A549 treated with DMSO at 1 μM for 4 hours (cell line): ENCODE data around the gene BRAF. TPM values are rescaled to one million over a fixed set of nuclear protein-coding genes. Genes with fewer than 3 reads are reported as not detected.

Experiments
- total RNA-seq: library from RNA; stranded (reverse); fragments of 200-300 nt; extraction: Qiagen RNA extraction; gene quantifications from 5 replicates; pipeline ENCODE4 v1.2.3, GENCODE V29; 2022; ENCODE audit warnings: low read depth

The BRAF gene
- total RNA-seq: 6.3 to 9.1 TPM (median 6.7 TPM) in 5 replicates

GRCh38 chr7:140924821-140925421 is at the start of gene BRAF:
Gene BRAF (minus strand): TSS chr7:140924929. CDS start chr7:140924703, 226 bp downstream.

GRCh38 chr7:140696680-140697446 is 227.9 kb downstream of the BRAF start, which contains the start of gene NDUFB2:
Gene NDUFB2 (plus strand): TSS chr7:140696708. CDS start chr7:140696745, 37 bp downstream.

GRCh38 chr7:140672382-140673062 is 252.2 kb downstream of the BRAF start, which contains the start of gene ADCK2:
Gene ADCK2 (plus strand): TSS chr7:140672945. CDS start chr7:140673331, 386 bp downstream.

Other genes starting within 250 kb of the BRAF start
- 359 to 386 TPM (median 368 TPM) in 5 replicates for gene NDUFB2, start 228.2 kb downstream of the BRAF start, total RNA-seq
- 104 to 114 TPM (median 112 TPM) in 5 replicates for gene MRPS33, start 90.0 kb upstream of the BRAF start, total RNA-seq
- gene TMEM178B, start 149.1 kb upstream of the BRAF start, total RNA-seq: 1.2 to 1.7 TPM (median 1.6 TPM) in 5 replicates